CD14-positive monocyte (primary cell): ENCODE data around the gene TMEM51. TPM values are rescaled to one million over a fixed set of nuclear protein-coding genes. Genes with fewer than 3 reads are reported as not detected.

Experiments used
- DNase-seq, 3 donors: peaks; one replicate each; pipeline ENCODE4 v3.0.0-alpha.2; 2011 to 2022
- H2AFZ ChIP-seq: 2 replicates; pipeline ENCODE4 v1.6.0; 2012; ENCODE audit warnings: mild to moderate bottlenecking, low read depth, low read length, inconsistent platforms; ENCODE audit not compliant: insufficient read depth, poor library complexity, severe bottlenecking
- H3K27ac ChIP-seq, 2 donors: 1 replicate in 1 of 2; 2 replicates in 1 of 2; pipeline ENCODE4 v1.5.1; 2012 to 2013; ENCODE audit warnings: low read length in 2 of 2, control low read depth in 1 of 2, inconsistent platforms in 1 of 2, low read depth in 1 of 2, mild to moderate bottlenecking in 1 of 2
- H3K27me3 ChIP-seq, 2 donors: one replicate each; pipeline versions ENCODE4 v1.6.0 to v1.6.1; 2011 to 2013; ENCODE audit warnings: low read length in 2 of 2; ENCODE audit not compliant: control insufficient read depth in 2 of 2, insufficient read depth in 2 of 2
- H3K36me3 ChIP-seq, 2 donors: replicated peaks in 1 of 2; 1 replicate in 1 of 2; 2 replicates in 1 of 2; pipeline versions ENCODE4 v1.5.1 to v1.6.1; 2012 to 2013; ENCODE audit warnings: low read length in 2 of 2, control low read depth in 1 of 2, inconsistent platforms in 1 of 2, mild to moderate bottlenecking in 1 of 2; ENCODE audit not compliant: insufficient read depth in 2 of 2, control insufficient read depth in 1 of 2
- H3K4me1 ChIP-seq, 2 donors: 1 replicate in 1 of 2; 2 replicates in 1 of 2; pipeline versions ENCODE4 v1.5.1 to v1.6.1; 2012 to 2013; ENCODE audit warnings: low read length in 2 of 2, control low read depth in 1 of 2, inconsistent platforms in 1 of 2, mild to moderate bottlenecking in 1 of 2, moderate library complexity in 1 of 2; ENCODE audit not compliant: insufficient read depth in 2 of 2, control insufficient read depth in 1 of 2
- H3K4me2 ChIP-seq: replicated peaks from 2 replicates; pipeline ENCODE3; 2012; ENCODE audit warnings: low read length, moderate library complexity, mild to moderate bottlenecking; ENCODE audit not compliant: poor library complexity, severe bottlenecking; ENCODE audit errors: extremely low read depth
- H3K4me3 ChIP-seq, 3 experiments: fragments of 200-600 bp in 1 of 3; sonication (generic) in 1 of 3; replicated peaks in 1 of 3; 1 replicate in 2 of 3; 2 replicates in 1 of 3; pipeline ENCODE4 v1.5.1; 2011 to 2013; ENCODE audit warnings: low read length in 3 of 3, mild to moderate bottlenecking in 3 of 3, control low read depth in 2 of 3, low read depth in 2 of 3, inconsistent platforms in 1 of 3, moderate library complexity in 1 of 3
- H3K79me2 ChIP-seq: 2 replicates; pipeline ENCODE4 v1.6.0; 2012; ENCODE audit warnings: mild to moderate bottlenecking, control low read depth, inconsistent platforms, low read length, moderate library complexity; ENCODE audit not compliant: insufficient read depth
- H3K9ac ChIP-seq: 2 replicates; pipeline ENCODE4 v1.6.0; 2017; ENCODE audit warnings: low read length, mild to moderate bottlenecking; ENCODE audit not compliant: insufficient read depth, poor library complexity, severe bottlenecking
- H3K9me3 ChIP-seq, 2 donors: replicated peaks in 1 of 2; 1 replicate in 1 of 2; 2 replicates in 1 of 2; pipeline versions ENCODE4 v1.5.1 to v1.6.1; 2012 to 2013; ENCODE audit warnings: low read length in 2 of 2, control low read depth in 1 of 2; ENCODE audit not compliant: control insufficient read depth in 1 of 2, insufficient read depth in 1 of 2
- H4K20me1 ChIP-seq: 2 replicates; pipeline ENCODE4 v1.6.0; 2012; ENCODE audit warnings: mild to moderate bottlenecking, low read length, control low read depth, moderate library complexity; ENCODE audit not compliant: insufficient read depth
- H3K27ac Mint-ChIP-seq, 7 donors: one replicate each; pipeline ENCODE4 v1.8.0; 2020; ENCODE audit warnings: mild to moderate bottlenecking in 7 of 7, mixed read lengths in 7 of 7, moderate library complexity in 6 of 7, inconsistent platforms in 2 of 7
- H3K27me3 Mint-ChIP-seq, 3 donors: one replicate each; pipeline ENCODE4 v1.8.0; 2021 to 2022; ENCODE audit warnings: low read depth in 3 of 3, mild to moderate bottlenecking in 3 of 3, mixed read lengths in 3 of 3, moderate library complexity in 3 of 3, inconsistent platforms in 1 of 3
- H3K36me3 Mint-ChIP-seq, 2 donors: one replicate each; pipeline ENCODE4 v1.8.0; 2020; ENCODE audit warnings: mixed read lengths in 2 of 2, inconsistent platforms in 1 of 2, mild to moderate bottlenecking in 1 of 2
- H3K4me1 Mint-ChIP-seq: one replicate; pipeline ENCODE4 v1.8.0; 2020; ENCODE audit warnings: mild to moderate bottlenecking, mixed read lengths
- H3K4me3 Mint-ChIP-seq, 2 donors: one replicate each; pipeline ENCODE4 v1.8.0; 2020; ENCODE audit warnings: mild to moderate bottlenecking in 2 of 2, mixed read lengths in 2 of 2, moderate library complexity in 1 of 2
- H3K9me3 Mint-ChIP-seq, 7 donors: one replicate each; pipeline ENCODE4 v1.8.0; 2020 to 2022; ENCODE audit warnings: mixed read lengths in 7 of 7, mild to moderate bottlenecking in 6 of 7, moderate library complexity in 6 of 7, inconsistent platforms in 2 of 7
- WGBS: methylation state at CpG from one replicate; pipeline ENCODE4 v1.1.5; 2013; ENCODE audit warnings: missing lambda C conversion rate; ENCODE audit not compliant: insufficient coverage; 5-methylcytosine and 5-hydroxymethylcytosine counted together
- intact Hi-C, 2 donors: fragments of 100-400 bp; cut with micrococcal nuclease; formaldehyde crosslinking; loops; one replicate each; pipeline versions ENCODE4 v1.15.0 to v1.15.1; 2023
- polyA plus RNA-seq, 3 donors: library from polyadenylated mRNA; depleted of rRNA in 1 of 3; unstranded in 2 of 3; stranded (reverse) in 1 of 3; fragments of 300-500 nt in 2 of 3; fragments of >200 nt in 1 of 3; fragmentation: Illumina TruSeq in 2 of 3; gene quantifications; 1 replicate in 2 of 3; 2 replicates in 1 of 3; pipeline ENCODE4 v1.2.3, GENCODE V29; 2012 to 2021
- TF ChIP-seq, protein P1 (sequence below): fragments of 200-600 bp; IDR thresholded peaks from one replicate; pipeline ENCODE4 v1.8.0; 2022; ENCODE audit warnings: antibody characterized with exemption, mild to moderate bottlenecking

Gene TMEM51
- polyA plus RNA-seq, 3 donors = 1.2 to 2.5 (median 2.1) TPM

DNA sequence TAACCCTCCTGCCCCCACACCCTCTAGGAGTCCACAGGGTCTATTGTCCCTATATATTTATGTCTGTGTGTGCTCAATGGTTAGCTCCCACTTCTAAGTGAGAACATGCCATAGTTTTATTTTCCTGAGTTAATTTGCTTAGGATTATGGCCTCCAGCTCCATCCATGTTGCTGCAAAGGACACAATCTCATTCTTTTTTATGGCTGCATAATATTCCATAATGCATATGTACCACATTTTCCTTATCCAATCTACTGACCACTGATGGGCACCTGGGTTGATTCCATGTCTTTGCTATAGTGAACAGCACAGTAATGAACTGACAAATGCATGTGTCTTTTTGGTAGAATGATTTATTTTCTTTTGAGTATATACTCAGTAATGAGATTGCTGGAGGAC is 80.1 kb downstream of the TMEM51 start:
- no peak overlapping the region for H2AFZ ChIP-seq
- peaks cover 0 to 2% (median 0%) of the 10 kb centered on the region in 7 donors for H3K9me3 Mint-ChIP-seq
- TF ChIP-seq, protein P1, sequence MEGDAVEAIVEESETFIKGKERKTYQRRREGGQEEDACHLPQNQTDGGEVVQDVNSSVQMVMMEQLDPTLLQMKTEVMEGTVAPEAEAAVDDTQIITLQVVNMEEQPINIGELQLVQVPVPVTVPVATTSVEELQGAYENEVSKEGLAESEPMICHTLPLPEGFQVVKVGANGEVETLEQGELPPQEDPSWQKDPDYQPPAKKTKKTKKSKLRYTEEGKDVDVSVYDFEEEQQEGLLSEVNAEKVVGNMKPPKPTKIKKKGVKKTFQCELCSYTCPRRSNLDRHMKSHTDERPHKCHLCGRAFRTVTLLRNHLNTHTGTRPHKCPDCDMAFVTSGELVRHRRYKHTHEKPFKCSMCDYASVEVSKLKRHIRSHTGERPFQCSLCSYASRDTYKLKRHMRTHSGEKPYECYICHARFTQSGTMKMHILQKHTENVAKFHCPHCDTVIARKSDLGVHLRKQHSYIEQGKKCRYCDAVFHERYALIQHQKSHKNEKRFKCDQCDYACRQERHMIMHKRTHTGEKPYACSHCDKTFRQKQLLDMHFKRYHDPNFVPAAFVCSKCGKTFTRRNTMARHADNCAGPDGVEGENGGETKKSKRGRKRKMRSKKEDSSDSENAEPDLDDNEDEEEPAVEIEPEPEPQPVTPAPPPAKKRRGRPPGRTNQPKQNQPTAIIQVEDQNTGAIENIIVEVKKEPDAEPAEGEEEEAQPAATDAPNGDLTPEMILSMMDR = no peak
- H3K36me3 Mint-ChIP-seq = no peaks in the 10 kb centered on the region
- no peaks in the 10 kb centered on the region for H3K9me3 ChIP-seq
- no peaks in the 10 kb centered on the region for H3K79me2 ChIP-seq
- H3K4me2 ChIP-seq = no peak overlapping the region
- no peaks in the 10 kb centered on the region for H4K20me1 ChIP-seq
- no peak for DNase-seq
- peaks cover 0 to 2% (median 0%) of the 10 kb centered on the region in 3 donors for H3K27me3 Mint-ChIP-seq
- no peaks in the 10 kb centered on the region for H3K27me3 ChIP-seq
- H3K36me3 ChIP-seq = no peaks in the 10 kb centered on the region
- no peak overlapping the region for H3K4me3 ChIP-seq
- intact Hi-C loops = no loop called here
- H3K9ac ChIP-seq = no peak overlapping the region
- no peak overlapping the region for H3K27ac ChIP-seq
- no peak overlapping the region for H3K4me3 Mint-ChIP-seq
- peaks cover 41 to 48% of the 10 kb centered on the region in 2 donors for H3K4me1 ChIP-seq
- H3K4me1 Mint-ChIP-seq = peaks cover 45% of the 10 kb centered on the region
- peak overlapping the region in 1 of 7 donors; percentile 56 for H3K27ac Mint-ChIP-seq

DNA sequence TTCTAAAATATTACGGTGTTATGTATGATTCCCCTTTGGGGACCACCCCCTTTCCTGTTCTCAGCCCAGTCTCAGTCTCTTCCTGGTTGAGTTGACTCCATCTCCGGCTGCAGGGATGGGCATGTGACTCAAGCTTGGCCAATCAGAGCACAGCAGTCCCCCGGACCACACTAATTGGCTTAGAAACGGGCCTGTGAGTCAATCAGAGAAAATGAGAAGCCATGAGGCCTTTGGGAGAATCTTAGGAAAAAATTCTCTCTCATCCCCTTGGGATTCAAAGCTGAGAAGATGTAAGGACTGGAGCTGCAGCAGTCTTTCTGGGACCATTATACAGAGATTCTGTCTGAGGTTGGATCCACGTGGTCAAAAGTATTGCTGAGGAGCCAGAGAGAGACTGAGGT is 82.8 kb downstream of the TMEM51 start:
- no peaks in the 10 kb centered on the region for H3K9me3 ChIP-seq
- no peak overlapping the region for H3K27ac ChIP-seq
- no peaks in the 10 kb centered on the region for H3K36me3 ChIP-seq
- no peak overlapping the region for H2AFZ ChIP-seq
- H3K27ac Mint-ChIP-seq = no peak overlapping the region
- H3K9me3 Mint-ChIP-seq = peaks cover 0 to 2% (median 0%) of the 10 kb centered on the region in 7 donors
- H3K4me3 ChIP-seq = no peak overlapping the region
- intact Hi-C loops = no loop called here
- H3K4me1 Mint-ChIP-seq = peaks cover 27% of the 10 kb centered on the region
- H4K20me1 ChIP-seq = no peaks in the 10 kb centered on the region
- no peaks in the 10 kb centered on the region for H3K36me3 Mint-ChIP-seq
- H3K9ac ChIP-seq = no peak overlapping the region
- no peak overlapping the region for H3K4me3 Mint-ChIP-seq
- no peak for DNase-seq
- TF ChIP-seq, protein P1 = no peak
- peaks cover 0 to 4% (median 0%) of the 10 kb centered on the region in 3 donors for H3K27me3 Mint-ChIP-seq
- H3K4me1 ChIP-seq = peaks cover 16 to 22% of the 10 kb centered on the region in 2 donors
- no peaks in the 10 kb centered on the region for H3K79me2 ChIP-seq
- no peaks in the 10 kb centered on the region for H3K27me3 ChIP-seq
- WGBS = 93% methylated on average over 3 of the region's 5 CpGs
- H3K4me2 ChIP-seq = no peak overlapping the region
